Type B pancreatic cell (in vitro differentiated cells): ENCODE measurements around the gene CLECL1. TPM values are rescaled to one million over a fixed set of nuclear protein-coding genes. Genes with fewer than 3 reads are reported as not detected.

Source experiments
- DNase-seq: peaks from one replicate; pipeline ENCODE4 v3.0.0; 2021; ENCODE audit warnings: mixed read lengths; ENCODE audit not compliant: unreplicated experiment; ENCODE audit errors: extremely low spot score
- H3K27ac Mint-ChIP-seq: 2 replicates; pipeline ENCODE4 v1.8.0; 2021; ENCODE audit warnings: mild to moderate bottlenecking, mixed read lengths
- H3K27me3 Mint-ChIP-seq: 2 replicates; pipeline ENCODE4 v1.8.0; 2021; ENCODE audit warnings: mixed read lengths
- H3K36me3 Mint-ChIP-seq: 2 replicates; pipeline ENCODE4 v1.8.0; 2021; ENCODE audit warnings: mixed read lengths
- H3K4me1 Mint-ChIP-seq: one replicate; pipeline ENCODE4 v1.8.0; 2021; ENCODE audit warnings: mixed read lengths; ENCODE audit not compliant: unreplicated experiment
- H3K4me3 Mint-ChIP-seq: 2 replicates; pipeline ENCODE4 v1.8.0; 2021; ENCODE audit warnings: mild to moderate bottlenecking, mixed read lengths
- H3K9me3 Mint-ChIP-seq: 2 replicates; pipeline ENCODE4 v1.8.0; 2021; ENCODE audit warnings: mixed read lengths
- CTCF ChIP-seq: fragments of 200-600 bp; sonication (generic); conservative IDR thresholded peaks from 2 replicates; pipeline ENCODE4 v1.5.0; 2021; ENCODE audit warnings: antibody characterized with exemption, mild to moderate bottlenecking
- total RNA-seq: library from RNA; stranded (reverse); gene quantifications from 2 replicates; pipeline ENCODE4 v1.2.1, GENCODE V29; 2021; ENCODE audit warnings: low replicate concordance

CLECL1 gene
- total RNA-seq, 1 donor from 2014 or later = not detected

DNA sequence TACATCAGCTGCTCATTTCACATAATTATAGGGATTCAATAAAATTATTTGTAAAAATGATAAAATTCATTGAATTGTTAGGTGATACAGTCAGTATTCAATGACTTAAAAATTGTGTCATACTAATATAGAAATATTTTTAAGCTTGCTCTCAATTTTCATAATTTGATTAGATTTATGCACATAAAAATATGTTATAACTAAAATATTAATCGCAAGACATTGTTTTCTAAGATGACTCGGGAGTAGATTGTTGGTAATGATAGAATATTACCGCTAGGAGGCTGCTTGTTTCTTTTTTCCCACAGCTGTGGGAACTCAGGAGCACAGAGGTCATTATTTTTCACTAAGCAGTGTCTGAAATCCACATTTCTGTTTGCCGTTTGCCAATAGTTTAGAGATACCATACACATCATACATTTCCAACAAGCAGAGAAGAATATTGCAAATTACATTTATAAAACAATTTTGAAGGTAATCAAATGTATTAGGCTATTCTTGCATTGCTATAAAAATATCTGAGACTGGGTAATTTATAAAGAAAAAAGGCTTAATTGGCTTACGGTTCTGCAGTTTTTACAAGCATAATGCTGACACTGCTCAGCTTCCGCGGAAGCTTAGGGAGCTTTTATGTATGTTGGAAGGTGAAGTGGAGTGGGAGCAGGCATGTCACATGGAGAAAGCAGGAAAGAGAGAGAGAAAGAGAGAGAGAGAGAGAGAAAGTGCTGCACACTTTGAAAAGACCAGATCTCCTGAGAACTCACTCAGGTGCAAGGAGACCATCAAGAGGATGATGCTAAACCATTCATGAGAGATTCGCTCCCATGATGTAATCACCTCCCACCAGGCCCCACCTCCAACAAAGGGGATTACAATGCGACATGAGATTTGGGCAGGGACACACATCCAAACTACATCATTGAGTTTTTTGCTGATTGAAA is 18.6 kb upstream of the CLECL1 start:
- Mint-ChIP-seq H3K9me3 (no peaks in the 10 kb centered on the region), H3K27me3 (no peaks in the 10 kb centered on the region), H3K4me1 (no peaks in the 10 kb centered on the region), H3K27ac (no peak overlapping the region), H3K36me3 (no peaks in the 10 kb centered on the region), H3K4me3 (no peak overlapping the region)
- TF ChIP-seq CTCF = no peak
- DNase-seq = no peak

DNA sequence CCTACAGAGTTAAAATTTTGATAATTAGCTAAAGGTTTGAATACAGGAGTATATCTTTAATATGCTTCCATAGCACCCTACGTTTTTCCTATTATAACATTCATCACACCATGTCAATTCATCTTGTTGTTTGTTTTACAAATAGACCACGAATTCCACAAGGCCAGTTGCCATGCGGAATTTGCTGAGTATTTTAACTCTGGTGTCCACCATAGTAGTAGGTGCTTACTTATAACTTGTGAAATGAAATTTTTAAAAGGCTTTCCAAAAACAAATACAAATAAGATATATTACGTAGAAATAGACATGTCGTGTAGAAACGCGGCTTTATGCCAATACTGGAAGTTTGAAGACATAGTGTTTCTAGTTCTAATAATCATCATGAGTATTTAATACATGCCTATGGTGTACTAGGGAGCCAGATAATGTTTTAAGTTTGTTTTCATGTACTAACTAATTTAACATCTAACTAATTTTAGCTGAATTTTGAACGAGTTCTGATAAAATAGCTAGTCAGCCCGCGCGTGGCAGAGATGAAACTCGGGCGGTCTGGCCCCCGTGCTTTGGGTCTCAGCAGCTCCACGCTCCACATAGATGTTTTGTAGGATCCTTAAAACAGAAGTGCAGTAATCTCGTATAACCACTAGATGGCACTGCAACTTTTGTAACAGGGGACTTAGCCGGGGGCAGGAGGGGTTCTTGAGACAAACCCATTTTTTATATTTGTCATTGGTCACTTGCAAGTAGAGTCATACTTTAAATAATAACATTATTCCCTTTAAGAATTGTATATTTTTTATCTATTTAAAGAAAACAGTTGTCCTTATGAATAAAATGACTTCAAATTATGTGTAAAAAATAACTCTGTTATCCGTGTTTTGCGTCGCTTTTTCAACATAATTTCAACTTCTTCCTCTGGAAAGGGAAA is 17.6 kb upstream of the CLECL1 start:
- H3K4me3 Mint-ChIP-seq = peak overlapping the region; percentile 1
- no peaks in the 10 kb centered on the region for H3K9me3 Mint-ChIP-seq
- no peak overlapping the region for H3K27ac Mint-ChIP-seq
- no peak for DNase-seq
- no peaks in the 10 kb centered on the region for H3K36me3 Mint-ChIP-seq
- peak; percentile 95 for TF ChIP-seq CTCF
- no peaks in the 10 kb centered on the region for H3K4me1 Mint-ChIP-seq
- H3K27me3 Mint-ChIP-seq = no peaks in the 10 kb centered on the region

- H3K4me1 Mint-ChIP-seq = no peaks in the 10 kb centered on the region
- H3K4me3 Mint-ChIP-seq = no peak overlapping the region
- H3K27me3 Mint-ChIP-seq = no peaks in the 10 kb centered on the region
- H3K27ac Mint-ChIP-seq = no peak overlapping the region
- TF ChIP-seq CTCF = no peak
- no peaks in the 10 kb centered on the region for H3K9me3 Mint-ChIP-seq
- H3K36me3 Mint-ChIP-seq = no peaks in the 10 kb centered on the region
- DNase-seq = no peak
These were observed 16.7 kb upstream of the CLECL1 start for GRCh38 chr12:9749640-9750039.

- Mint-ChIP-seq H3K36me3 (no peaks in the 10 kb centered on the region), H3K9me3 (no peaks in the 10 kb centered on the region), H3K4me3 (no peak overlapping the region), H3K27me3 (no peaks in the 10 kb centered on the region), H3K27ac (no peak overlapping the region), H3K4me1 (no peaks in the 10 kb centered on the region)
- no peak for TF ChIP-seq CTCF
- no peak for DNase-seq
These were observed 12.3 kb upstream of the CLECL1 start for GRCh38 chr12:9745199-9745598.

DNA sequence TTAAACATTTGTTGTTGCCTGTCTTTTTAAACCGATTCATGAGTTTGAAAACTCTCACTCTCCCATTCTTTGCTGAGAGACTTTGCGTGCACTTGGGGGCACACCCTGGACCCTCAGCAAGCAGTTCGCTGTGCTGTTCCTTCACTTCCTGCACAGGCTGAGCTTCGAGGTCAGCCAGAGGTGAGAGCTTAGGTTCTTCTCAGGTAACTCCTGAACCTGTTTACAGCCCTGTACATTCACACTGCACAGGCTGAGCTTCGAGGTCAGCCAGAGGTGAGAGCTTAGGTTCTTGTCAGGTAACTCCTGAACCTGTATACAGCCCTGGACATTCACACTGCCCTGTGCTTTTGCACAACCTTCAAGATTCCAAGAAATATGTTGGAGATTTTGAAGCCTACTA is 9.8 kb upstream of the CLECL1 start:
- no peak for DNase-seq
- Mint-ChIP-seq H3K36me3 (no peaks in the 10 kb centered on the region), H3K9me3 (no peaks in the 10 kb centered on the region), H3K27ac (peak overlapping the region; percentile 83), H3K27me3 (no peaks in the 10 kb centered on the region), H3K4me3 (peak overlapping the region; percentile 23), H3K4me1 (no peaks in the 10 kb centered on the region)
- no peak for TF ChIP-seq CTCF
